ENCODE data around the gene GRAMD1A.

The GRAMD1A gene

GRCh38 chr19:35055715-35056179, 55.6 kb downstream of the GRAMD1A start:
- DNase-seq (ENCODE audit: low read depth), result no peak

DNA sequence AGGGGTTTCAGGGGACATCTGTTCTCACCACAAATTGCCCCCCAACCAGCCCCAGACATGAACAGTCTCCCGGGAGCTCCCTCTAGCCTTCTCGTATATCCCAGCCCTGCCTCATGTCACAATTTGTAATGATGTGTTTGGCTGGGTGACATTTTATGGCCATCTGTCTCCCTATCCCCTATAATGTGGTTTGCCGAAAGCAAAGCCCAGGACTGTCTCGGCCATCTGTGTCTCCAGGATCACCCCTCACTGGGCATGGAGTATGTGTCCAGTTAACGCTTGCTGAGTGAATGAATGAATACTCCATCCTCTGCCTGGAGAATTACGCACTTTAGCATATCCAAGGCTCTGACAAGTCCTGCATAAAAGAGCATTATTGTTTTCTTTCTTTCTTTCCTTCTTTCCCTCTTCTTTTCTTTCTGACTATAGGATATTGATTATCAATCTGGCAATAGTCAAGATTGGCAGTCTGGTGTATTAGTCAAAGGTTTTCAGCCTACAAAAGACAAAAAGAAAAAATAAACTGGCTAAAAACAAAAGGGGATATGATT, 56.5 kb downstream of the GRAMD1A start:
- no peak for DNase-seq (ENCODE audit: low read depth)

DNA sequence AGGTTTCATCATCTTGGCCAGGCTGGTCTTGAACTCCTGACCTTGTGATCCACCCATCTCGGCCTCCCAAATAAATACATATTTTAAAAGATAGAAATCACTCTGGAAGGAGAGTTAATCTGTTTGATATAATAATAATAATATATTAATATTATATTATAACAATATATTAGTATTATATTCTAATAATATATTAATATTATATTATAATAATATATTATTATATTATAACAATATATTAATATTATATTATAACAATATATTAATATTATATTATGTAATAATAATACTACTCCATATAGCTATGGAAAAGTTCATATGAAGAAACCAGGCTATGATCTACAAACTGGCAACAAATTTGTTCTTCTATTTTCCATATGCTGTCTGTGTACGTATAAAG, 58.2 kb downstream of the GRAMD1A start:
- DNase-seq (ENCODE audit: low read depth), result no peak

DNA sequence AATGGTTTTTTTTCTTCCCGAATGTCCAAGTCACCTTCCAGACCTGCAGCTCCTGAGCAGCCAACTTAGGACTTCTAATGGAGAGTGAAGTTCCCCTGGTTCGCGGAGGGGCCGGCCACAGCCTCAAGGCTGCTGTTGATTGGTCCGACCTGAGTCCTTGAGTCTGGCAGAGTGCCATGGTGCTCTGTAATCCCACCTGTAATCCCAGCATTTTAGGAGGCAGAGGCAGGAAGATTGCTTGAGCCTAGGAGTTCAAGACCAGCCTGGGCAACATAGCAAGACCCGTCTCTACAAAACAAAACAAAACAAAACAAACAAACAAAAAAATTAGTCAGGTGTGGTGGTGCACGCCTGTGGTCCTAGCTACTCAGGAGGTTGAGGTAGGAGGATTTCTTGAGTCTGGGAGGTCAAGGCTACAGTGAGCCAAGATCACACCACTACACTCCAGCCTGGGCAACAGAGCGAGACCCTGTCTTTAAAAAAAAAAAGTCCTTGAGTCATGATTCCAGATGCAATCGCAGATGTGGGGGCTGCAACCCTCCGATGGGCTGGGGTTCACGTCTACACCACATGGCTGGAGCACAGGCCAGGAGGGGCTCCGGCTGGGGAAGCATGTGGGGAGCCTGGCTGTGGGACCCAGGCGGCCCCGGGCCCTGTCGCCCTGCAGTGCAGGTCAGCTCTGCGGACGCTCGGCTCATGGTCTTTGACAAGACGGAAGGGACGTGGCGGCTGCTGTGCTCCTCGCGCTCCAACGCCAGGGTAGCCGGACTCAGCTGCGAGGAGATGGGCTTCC, 59.1 kb downstream of the GRAMD1A start:
- DNase-seq (ENCODE audit: low read depth), result no peak

DNA sequence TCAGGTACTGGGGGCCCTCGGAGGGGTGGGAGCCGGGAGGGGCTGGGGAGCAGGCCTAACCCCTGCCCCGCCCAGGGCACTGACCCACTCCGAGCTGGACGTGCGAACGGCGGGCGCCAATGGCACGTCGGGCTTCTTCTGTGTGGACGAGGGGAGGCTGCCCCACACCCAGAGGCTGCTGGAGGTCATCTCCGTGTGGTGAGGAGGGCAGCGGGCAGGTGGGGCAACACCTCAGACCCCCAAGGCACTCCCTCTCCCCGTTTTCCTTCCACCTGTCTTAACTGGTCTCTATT, 59.6 kb downstream of the GRAMD1A start:
- no peak for DNase-seq (ENCODE audit: low read depth)

DNA sequence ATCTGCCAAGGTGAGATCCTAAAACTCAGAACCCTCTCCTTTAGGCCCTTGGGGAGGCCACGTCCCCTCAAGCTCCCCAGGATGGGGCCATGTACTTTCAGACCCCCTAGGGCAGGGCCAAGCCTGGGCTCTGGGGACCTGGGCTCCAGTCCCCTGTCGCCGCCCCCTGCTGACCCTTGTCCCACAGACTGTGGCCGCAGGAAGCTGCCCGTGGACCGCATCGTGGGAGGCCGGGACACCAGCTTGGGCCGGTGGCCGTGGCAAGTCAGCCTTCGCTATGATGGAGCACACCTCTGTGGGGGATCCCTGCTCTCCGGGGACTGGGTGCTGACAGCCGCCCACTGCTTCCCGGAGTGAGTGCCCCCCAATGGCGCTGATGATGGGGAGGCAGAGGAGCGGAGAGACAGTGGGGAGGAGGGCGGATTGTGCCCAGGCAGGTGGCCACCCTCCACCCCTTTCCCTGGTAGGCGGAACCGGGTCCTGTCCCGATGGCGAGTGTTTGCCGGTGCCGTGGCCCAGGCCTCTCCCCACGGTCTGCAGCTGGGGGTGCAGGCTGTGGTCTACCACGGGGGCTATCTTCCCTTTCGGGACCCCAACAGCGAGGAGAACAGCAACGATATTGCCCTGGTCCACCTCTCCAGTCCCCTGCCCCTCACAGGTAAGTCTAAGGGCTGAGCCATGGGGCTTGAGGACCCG, 60.2 kb downstream of the GRAMD1A start:
- DNase-seq (ENCODE audit: low read depth), result no peak

GRCh38 chr19:35061583-35062373, 61.7 kb downstream of the GRAMD1A start:
- no peak for DNase-seq (ENCODE audit: low read depth)

DNA sequence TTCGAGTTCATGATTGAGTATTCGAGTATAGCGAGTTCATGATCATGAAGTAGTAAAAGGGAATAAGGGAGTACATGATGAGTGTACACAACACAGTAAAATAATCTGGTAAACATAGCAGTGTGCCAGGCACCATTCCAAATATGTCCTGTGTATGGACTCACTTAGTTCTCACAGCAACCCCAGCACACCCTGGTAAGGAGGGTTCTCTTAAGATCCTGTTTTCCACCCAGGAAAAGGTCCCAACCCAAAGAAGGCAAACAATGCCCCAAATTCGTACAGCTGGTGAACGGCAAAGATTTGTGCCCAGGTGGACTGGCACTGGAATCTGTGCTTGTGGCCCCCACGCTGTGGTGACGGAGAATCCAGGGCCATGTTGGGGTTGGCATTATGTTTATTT, 62.8 kb downstream of the GRAMD1A start:
- no peak for DNase-seq (ENCODE audit: low read depth)

DNA sequence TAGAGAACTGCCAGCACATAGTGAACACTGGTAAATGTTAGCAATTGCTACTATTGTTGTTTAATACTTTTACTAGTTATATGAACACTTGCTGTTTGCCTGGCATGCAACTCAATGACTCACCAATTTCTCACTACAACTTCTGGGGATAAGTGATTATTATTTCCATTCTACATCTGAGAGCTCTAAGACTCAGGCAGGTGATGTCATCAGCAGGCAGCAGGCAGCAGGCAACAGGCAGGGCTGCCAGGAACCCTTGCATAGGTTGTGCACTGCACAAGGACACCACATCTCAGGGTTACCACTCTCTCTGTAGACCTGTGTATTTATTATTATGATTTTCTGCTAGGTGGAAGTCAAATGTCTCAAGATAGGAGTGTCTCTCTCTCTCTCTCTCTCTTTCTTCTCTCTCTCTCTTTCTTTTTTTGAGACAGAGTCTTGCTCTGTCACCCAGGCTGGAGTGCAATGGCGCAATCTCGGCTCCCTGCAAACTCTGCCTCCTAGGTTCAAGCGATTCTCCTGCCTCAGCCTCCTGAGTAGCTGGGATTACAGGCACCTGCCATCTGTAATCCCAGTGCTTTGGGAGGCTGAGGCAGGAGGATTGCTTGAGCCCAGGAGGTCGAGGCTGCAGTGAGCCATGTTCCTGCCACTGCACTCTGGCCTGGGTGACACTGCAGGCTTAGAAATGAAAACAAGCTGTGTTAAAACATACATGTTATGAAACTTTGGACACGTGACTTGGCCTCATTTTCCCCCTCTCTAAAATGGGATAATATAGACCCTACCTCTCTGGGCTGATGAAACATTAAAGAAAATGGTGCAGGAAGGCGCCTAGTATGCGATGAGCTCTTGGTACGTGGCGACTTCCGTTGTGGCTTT, 64.1 kb downstream of the GRAMD1A start:
- no peak for DNase-seq (ENCODE audit: low read depth)

DNA sequence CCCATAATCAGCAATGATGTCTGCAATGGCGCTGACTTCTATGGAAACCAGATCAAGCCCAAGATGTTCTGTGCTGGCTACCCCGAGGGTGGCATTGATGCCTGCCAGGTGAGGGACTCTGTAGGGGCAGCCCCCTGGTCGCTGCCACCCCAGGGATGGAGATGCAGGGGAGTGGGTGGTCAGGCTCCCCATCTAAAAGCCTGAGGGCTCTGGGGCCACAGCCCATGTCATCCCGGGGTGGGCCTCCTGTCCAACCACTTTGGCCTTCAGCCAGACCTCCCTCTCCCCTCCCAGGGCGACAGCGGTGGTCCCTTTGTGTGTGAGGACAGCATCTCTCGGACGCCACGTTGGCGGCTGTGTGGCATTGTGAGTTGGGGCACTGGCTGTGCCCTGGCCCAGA, 65.5 kb downstream of the GRAMD1A start:
- no peak for DNase-seq (ENCODE audit: low read depth)

DNA sequence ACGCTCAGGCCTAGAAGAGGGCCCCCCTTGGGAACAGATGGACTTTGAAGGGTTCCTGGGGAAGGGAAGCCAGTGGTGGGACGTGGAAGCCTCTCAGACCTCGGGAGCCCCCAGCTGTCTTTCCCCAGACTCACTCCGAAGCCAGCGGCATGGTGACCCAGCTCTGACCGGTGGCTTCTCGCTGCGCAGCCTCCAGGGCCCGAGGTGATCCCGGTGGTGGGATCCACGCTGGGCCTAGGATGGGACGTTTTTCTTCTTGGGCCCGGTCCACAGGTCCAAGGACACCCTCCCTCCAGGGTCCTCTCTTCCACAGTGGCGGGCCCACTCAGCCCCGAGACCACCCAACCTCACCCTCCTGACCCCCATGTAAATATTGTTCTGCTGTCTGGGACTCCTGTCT, 66.0 kb downstream of the GRAMD1A start:
- DNase-seq (ENCODE audit: low read depth), result no peak

DNA sequence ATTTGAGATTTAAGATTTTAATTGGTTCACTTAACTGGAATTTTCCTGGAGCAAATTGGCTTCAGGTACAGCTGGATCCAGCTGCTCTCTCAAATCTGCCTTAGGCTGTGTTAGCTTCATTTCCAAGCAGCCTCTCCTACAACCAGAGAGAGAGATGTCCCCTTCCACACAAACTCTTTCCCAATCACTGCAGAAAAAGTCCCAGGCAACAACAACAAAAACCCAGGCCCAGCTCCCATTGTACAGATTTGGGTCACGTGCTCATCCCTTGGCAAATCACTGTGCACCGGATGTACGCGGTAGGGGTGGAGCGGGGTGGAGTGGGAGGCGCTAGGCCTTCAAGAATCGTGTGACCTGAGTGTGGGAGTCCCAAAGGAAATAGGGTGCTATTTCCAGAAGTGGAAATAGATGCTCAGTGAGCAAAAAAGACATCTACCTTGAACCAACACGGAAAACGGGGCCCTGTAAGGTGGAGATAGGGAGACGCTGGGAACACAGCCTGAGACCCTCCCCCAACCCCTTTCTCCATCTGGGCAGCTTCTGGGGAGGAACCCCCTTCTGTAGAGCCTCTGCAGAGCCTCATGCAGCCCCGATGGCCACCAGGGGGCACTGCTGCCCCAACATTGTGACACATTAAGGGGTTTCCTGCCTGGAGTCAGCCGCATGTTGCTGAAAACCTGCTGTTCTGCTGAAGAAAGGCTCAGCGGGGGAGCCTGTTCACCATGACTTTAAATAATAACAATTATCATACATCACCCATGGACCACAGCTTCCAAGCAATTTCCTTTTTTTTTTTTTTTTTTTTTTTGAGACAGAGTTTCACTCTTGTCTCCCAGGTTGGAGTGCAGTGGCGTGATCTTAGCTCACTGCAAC, 66.8 kb downstream of the GRAMD1A start:
- peak; percentile 93 for DNase-seq (ENCODE audit: low read depth)

GRCh38 chr19:35068941-35069634, 69.0 kb downstream of the GRAMD1A start:
- no peak for DNase-seq (ENCODE audit: low read depth)

- no peak for DNase-seq (ENCODE audit: low read depth)
Measured at GRCh38 chr19:35069696-35070095, 69.6 kb downstream of the GRAMD1A start.

DNA sequence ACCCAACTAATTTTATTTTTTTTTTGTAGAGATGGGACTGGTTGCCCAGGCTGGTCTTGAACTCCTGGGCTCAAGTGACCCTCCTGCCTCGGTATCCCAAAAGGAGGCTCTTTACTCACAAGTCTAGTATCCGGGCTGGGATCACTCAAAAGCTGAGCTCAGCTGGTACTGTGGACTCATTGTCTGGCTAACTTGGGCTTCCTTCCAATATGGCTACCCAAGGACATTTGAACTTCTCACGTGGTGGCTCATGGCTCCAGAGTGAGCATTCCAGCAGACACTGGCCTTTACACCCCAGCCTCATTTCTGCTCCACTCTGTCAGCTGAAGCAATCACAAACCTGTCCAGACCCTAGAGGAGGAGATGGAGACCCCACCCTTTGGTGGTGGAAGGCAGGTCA, 70.3 kb downstream of the GRAMD1A start:
- DNase-seq (ENCODE audit: low read depth), result no peak

- DNase-seq (ENCODE audit: low read depth), result no peak
Measured at GRCh38 chr19:35073516-35073915, 73.4 kb downstream of the GRAMD1A start.

DNA sequence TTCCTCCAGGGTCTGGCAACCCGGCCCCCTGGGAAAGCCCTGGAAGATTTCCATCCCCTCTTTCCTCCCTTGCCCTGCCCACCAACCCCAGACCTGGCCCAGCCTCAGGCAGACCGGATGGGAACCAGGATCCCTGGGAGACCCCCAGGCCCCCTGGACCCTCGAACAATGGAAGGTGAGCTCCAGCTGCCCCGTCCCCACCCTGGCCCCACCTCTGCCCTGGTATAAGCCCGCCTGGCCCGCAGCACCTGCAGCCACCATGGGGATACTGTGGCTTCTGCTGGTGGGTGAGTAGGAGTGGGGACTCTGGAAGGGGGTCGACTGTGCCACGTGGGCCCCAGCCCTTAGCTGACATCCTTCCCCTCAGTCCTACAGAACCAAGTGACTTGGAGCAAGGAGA, 73.8 kb downstream of the GRAMD1A start:
- DNase-seq (ENCODE audit: low read depth), result no peak

GRCh38 chr19:35074426-35075201, 74.5 kb downstream of the GRAMD1A start:
- no peak for DNase-seq (ENCODE audit: low read depth)
